Activated naive CD4-positive, alpha-beta T cell treated with anti-CD3 and anti-CD28 coated beads for 36 hours (primary cell): Measurements from ENCODE around the gene BRME1. TPM values are rescaled to one million over a fixed set of nuclear protein-coding genes. Genes with fewer than 3 reads are reported as not detected.

ENCODE experiments used
- CTCF ChIA-PET: fragments of 350-600 bp; sonication (Branson Sonifier 250); formaldehyde crosslinking; loops from one replicate; lab custom pipeline; 2021; ENCODE audit warnings: antibody characterized with exemption; lab: Charles Lee
- DNase-seq: peaks from one replicate; pipeline ENCODE4 v3.0.0-alpha.2; 2020
- H3K27ac Mint-ChIP-seq: one replicate; pipeline ENCODE4 v1.8.0; 2021; ENCODE audit warnings: mild to moderate bottlenecking, mixed read lengths
- H3K27me3 Mint-ChIP-seq: one replicate; pipeline ENCODE4 v1.8.0; 2021; ENCODE audit warnings: low read depth, mixed read lengths
- H3K36me3 Mint-ChIP-seq: one replicate; pipeline ENCODE4 v1.8.0; 2021; ENCODE audit warnings: low read depth, mixed read lengths
- H3K4me1 Mint-ChIP-seq: one replicate; pipeline ENCODE4 v1.8.0; 2021; ENCODE audit warnings: low read depth, mixed read lengths
- H3K4me3 Mint-ChIP-seq: one replicate; pipeline ENCODE4 v1.8.0; 2021; ENCODE audit warnings: mild to moderate bottlenecking, moderate library complexity, mixed read lengths
- H3K9me3 Mint-ChIP-seq: one replicate; pipeline ENCODE4 v1.8.0; 2021; ENCODE audit warnings: mixed read lengths
- intact Hi-C: fragments of 100-400 bp; cut with micrococcal nuclease; formaldehyde crosslinking; loops from one replicate; pipeline ENCODE4 v1.15.1; 2023
- total RNA-seq, 2 experiments: library from RNA; stranded (reverse); gene quantifications; one replicate each; pipeline ENCODE4 v1.2.3, GENCODE V29; 2021

The BRME1 gene
- total RNA-seq, 2 experiments from 2014 or later, result 5.8 to 5.9 TPM

DNA sequence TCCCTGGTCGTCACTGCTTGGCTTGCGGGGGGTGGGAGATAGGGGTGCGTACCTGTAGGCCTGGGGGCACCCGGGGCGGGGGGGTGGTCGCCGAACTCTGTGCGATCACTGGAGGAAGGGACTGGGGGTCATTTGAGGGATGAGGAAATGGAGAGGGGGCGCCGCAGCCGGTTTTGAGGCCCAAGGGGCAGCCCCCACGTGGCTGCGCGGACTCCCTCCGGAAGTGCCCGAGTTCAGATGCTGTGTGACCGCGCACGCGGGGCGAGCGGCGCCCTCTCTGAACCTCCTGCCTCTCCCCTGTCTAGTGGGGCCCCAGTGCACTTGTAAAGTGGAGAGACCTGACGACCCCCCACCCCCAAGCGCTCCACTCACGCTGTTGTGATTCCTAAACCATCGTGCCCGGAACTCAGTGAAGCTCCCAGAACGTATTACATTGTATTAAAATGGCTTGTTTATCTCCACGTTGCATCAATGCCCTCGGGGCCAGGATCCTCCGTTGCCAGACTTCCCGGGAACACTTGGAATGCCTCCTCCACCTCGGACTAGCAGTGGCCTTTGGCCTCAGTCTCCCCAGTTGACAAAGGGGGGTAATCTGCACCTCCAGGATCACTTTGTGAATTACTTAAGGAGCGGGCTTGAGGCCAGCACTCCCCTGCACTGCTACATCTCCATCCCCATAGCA lies 31.9 kb downstream of the BRME1 start:
- no peak for DNase-seq
- intact Hi-C loops, result no loop called here
- Mint-ChIP-seq H3K4me3 (no peak overlapping the region), H3K9me3 (no peaks in the 10 kb centered on the region), H3K27ac (no peak overlapping the region), H3K36me3 (no peaks in the 10 kb centered on the region), H3K4me1 (peaks cover 2% of the 10 kb centered on the region), H3K27me3 (peaks cover 10% of the 10 kb centered on the region)
- CTCF ChIA-PET, result interaction anchor here (0.5 kb wide), 2 partner anchors 60 to 203 kb away, joined by 3 read pairs; no protein-coding TSS in a partner anchor

GRCh38 chr19:13872695-13873389 lies 33.1 kb downstream of the BRME1 start:
- peak; percentile 38 for DNase-seq
- Mint-ChIP-seq H3K36me3 (no peaks in the 10 kb centered on the region), H3K27me3 (peaks cover 10% of the 10 kb centered on the region), H3K27ac (no peak overlapping the region), H3K4me1 (peaks cover 2% of the 10 kb centered on the region), H3K4me3 (peak overlapping the region; percentile 41), H3K9me3 (no peaks in the 10 kb centered on the region)
- CTCF ChIA-PET, result interaction anchor here (0.8 to 1.0 kb wide), 3 partner anchors 89 to 175 kb away, joined by 3 read pairs; partner anchors contain the start of gene C19orf53
- intact Hi-C loops, result no loop called here

DNA sequence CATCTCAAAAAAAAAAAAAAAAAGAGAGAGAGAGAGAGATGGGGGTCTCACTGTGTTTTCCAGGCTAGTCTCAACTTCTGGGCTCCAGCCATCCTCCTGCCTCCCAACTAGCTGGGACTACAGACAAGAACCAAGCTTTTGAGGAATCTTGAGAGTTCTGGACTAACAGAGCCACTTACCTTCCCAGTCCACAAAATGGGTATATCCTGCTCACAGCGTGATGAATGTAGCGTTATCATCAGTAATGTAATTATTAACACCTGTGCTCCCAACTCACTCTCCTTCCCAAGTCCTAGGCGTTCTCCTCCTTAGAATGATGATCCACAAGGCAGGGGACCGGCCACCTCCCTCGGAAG lies 33.6 kb downstream of the BRME1 start:
- H3K4me3 Mint-ChIP-seq, result peak overlapping the region; percentile 41
- H3K4me1 Mint-ChIP-seq, result peaks cover 2% of the 10 kb centered on the region
- no peak for DNase-seq
- no peaks in the 10 kb centered on the region for H3K36me3 Mint-ChIP-seq
- intact Hi-C loops, result no loop called here
- H3K27me3 Mint-ChIP-seq, result peaks cover 14% of the 10 kb centered on the region
- no peaks in the 10 kb centered on the region for H3K9me3 Mint-ChIP-seq
- no peak overlapping the region for H3K27ac Mint-ChIP-seq
- CTCF ChIA-PET, result interaction anchor here (0.8 to 1.5 kb wide), 4 partner anchors 70 to 176 kb away, joined by 3 read pairs; partner anchors contain the start of gene C19orf53

DNA sequence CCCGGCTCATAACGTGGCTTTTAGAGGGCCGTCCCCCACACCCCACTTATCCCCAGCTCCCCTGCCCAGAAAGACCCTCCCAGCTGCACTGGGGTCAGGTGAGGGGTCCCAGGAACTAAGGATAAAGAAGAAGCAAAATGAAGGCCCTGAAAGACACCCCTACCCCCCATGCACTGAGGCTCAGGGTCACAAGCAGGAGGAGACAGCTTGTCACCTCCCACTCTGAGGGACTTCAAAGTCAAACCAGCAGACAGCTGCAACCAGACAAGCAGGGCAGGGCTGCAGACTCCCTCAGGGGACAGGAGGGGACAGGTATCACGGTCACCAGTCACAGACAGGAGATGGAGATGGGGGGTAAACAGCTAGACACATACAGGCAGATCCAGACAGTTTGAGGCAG lies 35.0 kb downstream of the BRME1 start:
- H3K4me1 Mint-ChIP-seq, result peaks cover 7% of the 10 kb centered on the region
- DNase-seq, result no peak
- intact Hi-C loops, result no loop called here
- peaks cover 25% of the 10 kb centered on the region for H3K27me3 Mint-ChIP-seq
- no peaks in the 10 kb centered on the region for H3K9me3 Mint-ChIP-seq
- CTCF ChIA-PET, result interaction anchor here (1.0 to 1.5 kb wide), 3 partner anchors 68 to 205 kb away, joined by 3 to 7 read pairs (median 3); no protein-coding TSS in a partner anchor
- H3K27ac Mint-ChIP-seq, result no peak overlapping the region
- H3K4me3 Mint-ChIP-seq, result no peak overlapping the region
- no peaks in the 10 kb centered on the region for H3K36me3 Mint-ChIP-seq

GRCh38 chr19:13869281-13869680 lies 36.6 kb downstream of the BRME1 start:
- H3K4me3 Mint-ChIP-seq, result no peak overlapping the region
- peaks cover 30% of the 10 kb centered on the region for H3K27me3 Mint-ChIP-seq
- CTCF ChIA-PET, result interaction anchor here (0.5 to 2.7 kb wide), 5 partner anchors 9 to 207 kb away, joined by 4 to 7 read pairs (median 5); partner anchors contain the start of gene IL27RA
- H3K36me3 Mint-ChIP-seq, result no peaks in the 10 kb centered on the region
- H3K4me1 Mint-ChIP-seq, result peaks cover 12% of the 10 kb centered on the region
- no peaks in the 10 kb centered on the region for H3K9me3 Mint-ChIP-seq
- intact Hi-C loops, result no loop called here
- H3K27ac Mint-ChIP-seq, result no peak overlapping the region
- no peak for DNase-seq

DNA sequence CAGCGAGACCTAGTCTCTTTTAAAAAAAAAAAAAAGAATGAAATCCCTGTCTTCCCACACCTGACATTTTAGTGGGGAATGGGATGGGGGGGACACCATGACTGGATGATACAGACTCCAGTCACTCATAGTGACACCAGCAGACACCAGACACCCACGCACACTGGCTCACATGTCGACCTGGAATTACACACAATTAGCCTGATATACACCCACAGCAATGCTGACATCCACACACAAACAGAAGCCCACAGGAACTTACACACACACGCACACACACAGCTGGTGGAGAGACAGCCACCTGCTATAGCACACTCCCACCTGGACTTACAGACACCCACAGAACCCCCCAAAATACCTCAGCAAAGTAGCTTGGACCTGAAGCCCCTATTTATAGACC lies 37.3 kb downstream of the BRME1 start:
- H3K4me3 Mint-ChIP-seq, result no peak overlapping the region
- intact Hi-C loops, result no loop called here
- CTCF ChIA-PET, result interaction anchor here (1.7 to 2.7 kb wide), 2 partner anchors 11 to 163 kb away, joined by 4 to 7 read pairs; partner anchors contain the start of gene IL27RA
- no peaks in the 10 kb centered on the region for H3K9me3 Mint-ChIP-seq
- peaks cover 34% of the 10 kb centered on the region for H3K27me3 Mint-ChIP-seq
- DNase-seq, result no peak
- no peaks in the 10 kb centered on the region for H3K36me3 Mint-ChIP-seq
- H3K4me1 Mint-ChIP-seq, result peaks cover 13% of the 10 kb centered on the region
- H3K27ac Mint-ChIP-seq, result no peak overlapping the region

- H3K4me3 Mint-ChIP-seq, result peak overlapping the region; percentile 62
- H3K36me3 Mint-ChIP-seq, result no peaks in the 10 kb centered on the region
- H3K27ac Mint-ChIP-seq, result no peak overlapping the region
- H3K27me3 Mint-ChIP-seq, result peaks cover 36% of the 10 kb centered on the region
- H3K9me3 Mint-ChIP-seq, result no peaks in the 10 kb centered on the region
- intact Hi-C loops, result no loop called here
- no peak for DNase-seq
- CTCF ChIA-PET, result interaction anchor here (0.7 to 2.7 kb wide), 3 partner anchors 14 to 82 kb away, joined by 5 to 7 read pairs (median 5); no protein-coding TSS in a partner anchor
- H3K4me1 Mint-ChIP-seq, result peaks cover 14% of the 10 kb centered on the region
Measured at GRCh38 chr19:13866463-13867046, 39.4 kb downstream of the BRME1 start.

DNA sequence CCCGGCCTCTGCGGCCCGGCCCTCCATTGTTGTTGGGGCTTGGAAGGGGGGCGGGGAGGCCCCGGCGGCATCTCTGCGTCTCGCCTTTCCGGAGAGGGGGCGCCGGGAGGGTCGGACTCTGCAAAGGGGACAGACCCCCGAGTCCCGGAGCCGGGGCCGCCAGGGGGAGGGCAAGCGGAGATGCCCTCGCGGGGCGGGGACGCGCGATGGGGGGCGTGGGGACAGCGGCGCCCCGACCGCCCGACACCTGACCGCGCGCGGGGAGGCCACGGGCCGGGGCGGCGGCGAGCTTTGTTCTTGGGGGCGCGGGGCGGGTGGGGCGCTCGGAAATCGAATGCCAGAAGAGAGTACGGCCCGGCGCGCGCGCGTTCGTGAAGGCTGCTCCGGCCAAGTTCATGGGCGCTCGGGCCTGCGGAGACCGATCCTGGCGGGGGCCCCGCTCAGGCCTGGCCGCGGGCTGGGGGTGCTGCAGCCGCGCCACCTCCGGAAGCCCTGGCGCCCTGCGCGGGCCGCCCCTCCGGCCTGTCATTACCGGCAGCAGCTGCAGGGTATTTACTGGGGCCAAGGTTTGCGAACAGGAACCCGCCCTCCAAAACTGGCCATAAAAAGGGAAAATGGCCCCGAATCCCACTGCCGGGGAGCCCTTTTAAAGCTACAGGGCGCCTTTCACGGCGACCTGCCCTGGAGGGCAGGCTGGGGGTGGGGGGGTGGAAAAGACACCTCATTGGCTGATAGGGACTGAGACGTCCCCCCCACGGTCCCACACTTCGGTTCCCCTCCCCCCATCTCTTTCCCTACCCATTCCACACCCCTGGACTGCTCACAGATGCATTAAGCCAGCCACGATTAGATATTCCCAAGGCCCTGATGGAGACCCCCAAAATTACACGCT lies 40.1 kb downstream of the BRME1 start:
- H3K27me3 Mint-ChIP-seq, result peaks cover 33% of the 10 kb centered on the region
- H3K4me1 Mint-ChIP-seq, result peaks cover 21% of the 10 kb centered on the region
- CTCF ChIA-PET, result interaction anchor here (0.7 kb wide), 1 partner anchor 81 kb away, joined by 5 read pairs; no protein-coding TSS in a partner anchor
- intact Hi-C loops, result no loop called here
- H3K4me3 Mint-ChIP-seq, result peak overlapping the region; percentile 62
- H3K27ac Mint-ChIP-seq, result no peak overlapping the region
- no peaks in the 10 kb centered on the region for H3K9me3 Mint-ChIP-seq
- DNase-seq, result no peak
- no peaks in the 10 kb centered on the region for H3K36me3 Mint-ChIP-seq

DNA sequence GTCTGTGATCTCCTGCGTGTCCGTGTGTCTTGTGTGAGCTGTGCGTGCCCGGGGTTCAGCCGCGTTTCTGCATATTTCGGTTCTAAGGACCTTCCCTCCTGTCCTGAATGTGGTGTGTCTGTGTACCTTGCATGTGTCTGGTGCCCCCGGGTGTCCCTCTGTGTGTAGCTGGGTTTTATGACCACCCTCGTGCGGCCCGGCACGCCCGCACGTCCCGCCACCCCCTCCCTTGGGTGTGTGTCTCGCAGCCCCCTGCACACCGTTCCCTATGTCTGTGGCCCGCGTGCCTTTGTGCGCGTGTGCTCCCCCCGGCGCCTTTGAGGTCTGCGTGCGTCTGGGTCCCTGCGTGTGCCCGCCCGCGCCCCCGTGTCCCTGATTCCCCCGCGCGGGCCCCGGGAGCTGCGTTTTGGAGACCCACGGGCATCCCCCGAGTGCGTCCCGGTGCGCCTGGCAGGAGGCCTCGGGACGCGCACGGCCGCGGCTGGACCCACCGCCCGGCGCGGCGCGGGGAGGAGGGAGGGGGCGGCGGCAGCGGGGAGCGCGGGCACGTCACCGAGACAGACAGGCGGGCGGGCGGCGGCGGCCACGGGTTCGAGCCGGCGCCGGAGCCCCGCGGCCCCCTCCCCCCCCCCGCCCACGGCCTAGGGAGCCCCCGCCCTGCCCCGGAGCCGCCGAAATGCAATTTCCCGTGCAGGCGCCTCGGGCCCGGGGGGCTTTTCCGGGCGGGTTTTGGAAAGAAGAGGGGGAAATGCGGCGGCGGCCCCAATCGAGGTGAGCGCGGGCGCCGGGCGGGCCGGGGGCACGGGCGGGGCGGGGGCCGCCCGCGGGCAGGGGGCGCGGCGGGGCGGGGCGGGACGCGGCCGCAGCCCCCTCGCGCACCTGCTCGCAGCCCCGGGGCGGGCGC lies 41.0 kb downstream of the BRME1 start:
- no peak overlapping the region for H3K27ac Mint-ChIP-seq
- no peak for DNase-seq
- intact Hi-C loops, result loop anchor here (5.0 kb wide), 1 partner anchor 133 kb away; no protein-coding TSS in a partner anchor
- H3K9me3 Mint-ChIP-seq, result no peaks in the 10 kb centered on the region
- peak overlapping the region; percentile 55 for H3K4me3 Mint-ChIP-seq
- H3K36me3 Mint-ChIP-seq, result no peaks in the 10 kb centered on the region
- peaks cover 25% of the 10 kb centered on the region for H3K4me1 Mint-ChIP-seq
- peaks cover 33% of the 10 kb centered on the region for H3K27me3 Mint-ChIP-seq
- CTCF ChIA-PET, result interaction anchor here (1.4 to 4.8 kb wide), 2 partner anchors 79 to 208 kb away, joined by 3 to 124 read pairs; partner anchors contain the start of gene MISP3

GRCh38 chr19:13864046-13864666 lies 41.8 kb downstream of the BRME1 start:
- Mint-ChIP-seq H3K4me3 (peak overlapping the region; percentile 55), H3K27me3 (peaks cover 33% of the 10 kb centered on the region), H3K36me3 (no peaks in the 10 kb centered on the region), H3K4me1 (peaks cover 29% of the 10 kb centered on the region), H3K9me3 (no peaks in the 10 kb centered on the region), H3K27ac (no peak overlapping the region)
- intact Hi-C loops, result loop anchor here (5.0 kb wide), 1 partner anchor 132 kb away; no protein-coding TSS in a partner anchor
- DNase-seq, result no peak
- CTCF ChIA-PET, result interaction anchor here (0.8 to 4.8 kb wide), 8 partner anchors 11 to 208 kb away, joined by 3 to 124 read pairs (median 16); partner anchors contain the start of genes C19orf53 and MISP3
